Measurements from ENCODE around the gene UBA3. TPM values are rescaled to one million over a fixed set of nuclear protein-coding genes. Genes with fewer than 3 reads are reported as not detected.

Gene UBA3
- total RNA-seq: 10 to 100 TPM; 81.0 to 81.6 TPM
- polyA plus RNA-seq: 100 to 1,000 TPM in 1 of 2 donors, 10 to 100 TPM in 1; 60.1 to 105 TPM

DNA sequence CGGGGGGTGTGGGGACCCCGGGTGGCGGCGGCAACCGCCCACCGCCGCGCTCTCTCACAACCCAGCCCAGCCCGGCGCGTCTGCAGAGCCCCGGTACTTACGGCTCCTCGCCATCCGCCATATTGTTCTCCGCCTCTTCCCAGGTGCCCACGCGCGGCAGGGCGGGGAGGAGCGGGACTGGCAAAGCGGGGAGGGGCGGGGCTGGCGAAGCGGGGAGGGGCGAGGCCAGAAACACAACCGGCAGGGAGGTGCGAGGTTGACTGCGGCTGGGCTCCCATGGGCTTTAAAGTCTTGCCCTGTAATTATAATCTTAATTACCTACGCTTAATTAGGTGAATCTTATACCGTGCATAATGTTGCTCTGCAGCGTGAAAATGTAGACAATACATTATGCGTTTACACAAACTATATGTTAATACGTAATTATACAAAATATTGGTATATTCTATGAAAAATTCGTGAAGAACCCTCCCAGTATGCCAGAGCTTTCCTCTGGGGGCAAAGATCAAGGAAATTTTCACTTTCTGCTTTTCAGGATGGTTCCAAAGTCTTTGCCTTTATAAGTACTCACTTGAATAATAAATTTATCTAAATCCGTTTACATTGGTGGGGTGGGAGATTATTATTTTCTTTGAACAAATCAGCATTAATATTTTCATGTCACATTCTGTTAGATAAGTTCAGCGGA, at the start of gene UBA3:
UBA3 (minus strand) TSS at position 133 of the 688 bp plus-strand sequence; CDS start at position 121, 12 bp downstream.
- Histone ChIP-seq H3K36me3 (ENCODE audit: insufficient read depth, low read length) (no peaks in the 10 kb centered on the region), H3K9me3 (ENCODE audit: control insufficient read depth in 1 of 2, low read length in 2 of 2) (no peaks in the 10 kb centered on the region), H3K27ac (ENCODE audit: low read depth, low read length) (peak within 1 kb of the TSS; percentile 72), H3K4me3 (ENCODE audit: low read length in 2 of 2) (peak within 1 kb of the TSS; percentile 42 to 66), H3K4me1 (ENCODE audit: insufficient read depth, low read length) (peaks cover 70% of the 10 kb centered on the region), H3K27me3 (ENCODE audit: insufficient read depth, low read length) (no peaks in the 10 kb centered on the region)
- ChIA-PET CTCF (ENCODE audit: partially characterized antibody) (no interaction called here), POLR2A (ENCODE audit: partially characterized antibody) (interaction anchor here (9.7 to 18.6 kb wide), 3 partner anchors 12 to 29 kb away, joined by 117 to 287 read pairs (median 208); partner anchors contain the start of gene TMF1)
- H3K27ac Mint-ChIP-seq: peak within 1 kb of the TSS; percentile 88 to 99 (median 97)
- no peaks in the 10 kb centered on the region for H3K27me3 Mint-ChIP-seq
- no peaks in the 10 kb centered on the region for H3K9me3 Mint-ChIP-seq
- peaks cover 4 to 26% of the 10 kb centered on the region in 2 donors for H3K36me3 Mint-ChIP-seq
- H3K4me3 Mint-ChIP-seq: peak within 1 kb of the TSS; percentile 84 to 98 (median 89)
- intact Hi-C loops (cut with micrococcal nuclease): loop anchor here (1.0 to 5.0 kb wide), 3 partner anchors 12 to 1423 kb away; partner anchors contain the start of gene TMF1
- peaks cover 52 to 72% (median 62%) of the 10 kb centered on the region in 4 donors for H3K4me1 Mint-ChIP-seq
- DNase-seq: peak; percentile 84 to 94 (median 87)

DNA sequence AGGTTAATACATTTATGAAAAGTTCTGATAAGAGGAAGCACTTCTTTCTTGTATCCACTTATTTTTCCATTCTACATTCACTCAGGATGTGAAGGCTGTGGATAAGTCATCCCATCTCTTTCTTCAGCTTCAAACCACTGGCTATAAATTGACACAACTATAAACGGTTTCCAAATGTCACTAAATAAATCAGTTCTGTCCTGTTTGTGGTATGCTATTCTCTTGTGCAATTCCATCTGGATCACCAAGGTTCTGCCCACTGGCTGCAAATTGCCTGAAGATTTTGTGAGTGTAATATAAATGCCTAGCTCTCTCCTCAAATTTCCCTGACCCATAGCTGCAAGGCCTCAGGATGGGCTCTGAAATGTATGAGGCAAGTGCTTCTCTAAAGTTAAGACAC, 49.4 kb upstream of the UBA3 start:
- no peak overlapping the region for H3K27ac ChIP-seq (ENCODE audit: low read depth, low read length)
- H3K4me3 ChIP-seq (ENCODE audit: low read length in 2 of 2): no peak overlapping the region
- H3K36me3 ChIP-seq (ENCODE audit: insufficient read depth, low read length): no peaks in the 10 kb centered on the region
- H3K9me3 ChIP-seq (ENCODE audit: control insufficient read depth in 1 of 2, low read length in 2 of 2): no peaks in the 10 kb centered on the region
- H3K4me3 Mint-ChIP-seq: no peak overlapping the region
- ChIA-PET CTCF (ENCODE audit: partially characterized antibody) (interaction anchor here (3.0 kb wide), 1 partner anchor 10 kb away, joined by 12 read pairs; no protein-coding TSS in a partner anchor), POLR2A (ENCODE audit: partially characterized antibody) (no interaction called here)
- H3K36me3 Mint-ChIP-seq: no peaks in the 10 kb centered on the region
- no peaks in the 10 kb centered on the region for H3K9me3 Mint-ChIP-seq
- no peaks in the 10 kb centered on the region for H3K4me1 Mint-ChIP-seq
- H3K27ac Mint-ChIP-seq: no peak overlapping the region
- no peaks in the 10 kb centered on the region for H3K4me1 ChIP-seq (ENCODE audit: insufficient read depth, low read length)
- intact Hi-C loops (cut with micrococcal nuclease): no loop called here
- no peak for DNase-seq
- no peaks in the 10 kb centered on the region for H3K27me3 ChIP-seq (ENCODE audit: insufficient read depth, low read length)
- no peaks in the 10 kb centered on the region for H3K27me3 Mint-ChIP-seq

DNA sequence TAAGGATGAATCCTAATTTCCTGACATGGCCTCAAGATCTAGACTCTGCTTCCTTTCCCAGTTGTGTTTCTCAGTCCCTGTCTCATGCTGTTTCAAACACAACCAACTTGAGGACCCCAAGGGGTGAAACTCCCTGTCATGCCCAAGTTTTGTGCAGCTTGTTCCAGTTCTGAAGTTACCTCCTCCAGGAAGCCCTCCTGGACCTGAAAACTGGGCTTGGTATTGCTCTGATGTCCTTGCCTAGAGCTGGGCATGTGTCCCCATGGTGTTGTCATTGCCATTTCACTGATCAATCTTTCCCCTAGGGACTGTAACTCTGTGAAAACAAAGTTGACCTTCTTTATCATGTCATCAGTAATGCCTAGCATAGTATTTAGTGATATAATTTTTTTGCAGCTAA, 48.3 kb upstream of the UBA3 start:
- POLR2A ChIA-PET (ENCODE audit: partially characterized antibody): no interaction called here
- no peaks in the 10 kb centered on the region for H3K9me3 ChIP-seq (ENCODE audit: control insufficient read depth in 1 of 2, low read length in 2 of 2)
- H3K36me3 ChIP-seq (ENCODE audit: insufficient read depth, low read length): no peaks in the 10 kb centered on the region
- Mint-ChIP-seq H3K9me3 (no peaks in the 10 kb centered on the region), H3K27ac (no peak overlapping the region), H3K4me3 (no peak overlapping the region), H3K4me1 (no peaks in the 10 kb centered on the region), H3K27me3 (no peaks in the 10 kb centered on the region), H3K36me3 (no peaks in the 10 kb centered on the region)
- H3K27ac ChIP-seq (ENCODE audit: low read depth, low read length): no peak overlapping the region
- H3K4me3 ChIP-seq (ENCODE audit: low read length in 2 of 2): no peak overlapping the region
- no peak for DNase-seq
- H3K27me3 ChIP-seq (ENCODE audit: insufficient read depth, low read length): no peaks in the 10 kb centered on the region
- CTCF ChIA-PET (ENCODE audit: partially characterized antibody): interaction anchor here (1.1 to 3.0 kb wide), 3 partner anchors 9 to 178 kb away, joined by 4 to 12 read pairs (median 8); no protein-coding TSS in a partner anchor
- intact Hi-C loops (cut with micrococcal nuclease): no loop called here
- no peaks in the 10 kb centered on the region for H3K4me1 ChIP-seq (ENCODE audit: insufficient read depth, low read length)

DNA sequence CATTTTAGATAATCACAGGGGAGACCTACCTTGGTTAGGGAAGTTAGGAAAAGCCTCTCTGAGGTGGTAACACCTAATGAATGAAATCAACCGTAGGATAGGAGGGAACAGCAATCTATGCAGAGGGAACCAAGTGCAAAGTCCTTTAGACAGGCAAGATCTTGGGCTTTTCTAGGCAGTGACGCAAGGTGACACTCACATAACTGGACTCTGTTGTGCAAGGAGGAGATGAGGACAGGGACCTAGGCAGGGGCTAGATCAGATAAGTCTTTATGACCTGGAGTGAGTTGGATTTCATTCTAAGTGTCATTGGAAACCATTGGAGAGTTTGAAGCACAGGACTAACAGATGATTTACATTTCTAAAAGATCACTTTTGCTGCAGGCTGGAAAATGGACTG, 46.8 kb upstream of the UBA3 start:
- Histone ChIP-seq H3K4me3 (ENCODE audit: low read length in 2 of 2) (no peak overlapping the region), H3K36me3 (ENCODE audit: insufficient read depth, low read length) (no peaks in the 10 kb centered on the region), H3K9me3 (ENCODE audit: control insufficient read depth in 1 of 2, low read length in 2 of 2) (no peaks in the 10 kb centered on the region), H3K4me1 (ENCODE audit: insufficient read depth, low read length) (no peaks in the 10 kb centered on the region), H3K27me3 (ENCODE audit: insufficient read depth, low read length) (no peaks in the 10 kb centered on the region), H3K27ac (ENCODE audit: low read depth, low read length) (no peak overlapping the region)
- intact Hi-C loops (cut with micrococcal nuclease): no loop called here
- Mint-ChIP-seq H3K27me3 (no peaks in the 10 kb centered on the region), H3K36me3 (no peaks in the 10 kb centered on the region), H3K4me1 (no peaks in the 10 kb centered on the region), H3K9me3 (no peaks in the 10 kb centered on the region), H3K27ac (no peak overlapping the region), H3K4me3 (no peak overlapping the region)
- ChIA-PET POLR2A (ENCODE audit: partially characterized antibody) (no interaction called here), CTCF (ENCODE audit: partially characterized antibody) (interaction anchor here (1.3 to 3.0 kb wide), 3 partner anchors 8 to 179 kb away, joined by 3 to 12 read pairs (median 8); no protein-coding TSS in a partner anchor)
- no peak for DNase-seq

DNA sequence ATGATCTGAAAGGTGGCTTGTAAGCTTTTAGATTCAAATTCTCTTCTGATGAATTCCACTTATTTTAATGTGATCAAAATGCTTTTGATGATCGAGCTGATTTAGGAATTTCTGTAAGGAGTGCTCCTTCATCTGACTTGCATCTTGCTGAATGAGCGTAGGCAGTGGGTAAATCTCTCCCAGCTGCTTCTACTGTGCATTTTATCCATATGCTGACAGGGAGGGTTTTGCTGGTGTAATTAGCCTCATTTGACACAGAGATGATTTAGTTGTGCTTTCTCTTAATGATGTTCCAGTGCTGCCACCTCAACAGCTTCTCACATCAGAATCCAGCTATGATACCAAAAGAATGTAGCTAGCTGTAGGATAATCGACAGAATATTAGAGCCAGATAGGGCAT, 46.1 kb upstream of the UBA3 start:
- Histone ChIP-seq H3K4me3 (ENCODE audit: low read length in 2 of 2) (no peak overlapping the region), H3K36me3 (ENCODE audit: insufficient read depth, low read length) (no peaks in the 10 kb centered on the region), H3K9me3 (ENCODE audit: control insufficient read depth in 1 of 2, low read length in 2 of 2) (no peaks in the 10 kb centered on the region), H3K4me1 (ENCODE audit: insufficient read depth, low read length) (no peaks in the 10 kb centered on the region), H3K27me3 (ENCODE audit: insufficient read depth, low read length) (no peaks in the 10 kb centered on the region), H3K27ac (ENCODE audit: low read depth, low read length) (no peak overlapping the region)
- H3K9me3 Mint-ChIP-seq: no peaks in the 10 kb centered on the region
- H3K27ac Mint-ChIP-seq: no peak overlapping the region
- ChIA-PET POLR2A (ENCODE audit: partially characterized antibody) (no interaction called here), CTCF (ENCODE audit: partially characterized antibody) (interaction anchor here (1.4 kb wide), 1 partner anchor 36 kb away, joined by 8 read pairs; no protein-coding TSS in a partner anchor)
- H3K4me1 Mint-ChIP-seq: peaks cover 0 to 1% (median 0%) of the 10 kb centered on the region in 4 donors
- intact Hi-C loops (cut with micrococcal nuclease): no loop called here
- no peak overlapping the region for H3K4me3 Mint-ChIP-seq
- H3K36me3 Mint-ChIP-seq: no peaks in the 10 kb centered on the region
- no peak for DNase-seq
- H3K27me3 Mint-ChIP-seq: no peaks in the 10 kb centered on the region

DNA sequence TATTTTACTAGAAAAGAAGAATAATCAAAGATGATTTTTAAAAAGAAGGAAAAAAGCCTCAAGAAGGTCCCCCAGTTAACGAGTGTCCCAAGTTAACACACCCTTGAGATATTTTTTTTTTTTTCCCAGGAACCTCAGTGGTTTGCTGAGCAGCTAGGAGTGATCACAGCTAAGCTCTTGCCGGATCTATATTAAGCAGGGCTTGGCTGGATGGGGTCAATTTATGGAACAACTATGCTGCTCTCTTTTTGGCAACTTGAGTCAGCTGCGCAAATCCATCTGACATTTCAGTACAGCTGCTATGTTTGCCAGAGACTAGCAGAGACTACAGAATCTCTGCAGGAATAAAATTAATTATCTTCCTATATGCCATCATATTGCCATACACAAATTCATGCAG, 42.2 kb upstream of the UBA3 start, which contains the start of gene LMOD3:
LMOD3 (minus strand) TSS at position 193 of the 400 bp plus-strand sequence. CDS start 209 bp downstream, outside the sequence.
- Mint-ChIP-seq H3K27me3 (peaks cover 0 to 1% of the 10 kb centered on the region in 2 donors), H3K27ac (no peak within 1 kb of the TSS), H3K4me1 (peaks cover 5% of the 10 kb centered on the region in 4 donors), H3K9me3 (no peaks in the 10 kb centered on the region), H3K36me3 (no peaks in the 10 kb centered on the region), H3K4me3 (no peak within 1 kb of the TSS)
- POLR2A ChIA-PET (ENCODE audit: partially characterized antibody): no interaction called here
- Histone ChIP-seq H3K9me3 (ENCODE audit: control insufficient read depth in 1 of 2, low read length in 2 of 2) (no peaks in the 10 kb centered on the region), H3K27ac (ENCODE audit: low read depth, low read length) (no peak within 1 kb of the TSS), H3K4me3 (ENCODE audit: low read length in 2 of 2) (no peak within 1 kb of the TSS), H3K4me1 (ENCODE audit: insufficient read depth, low read length) (no peaks in the 10 kb centered on the region), H3K36me3 (ENCODE audit: insufficient read depth, low read length) (no peaks in the 10 kb centered on the region), H3K27me3 (ENCODE audit: insufficient read depth, low read length) (no peaks in the 10 kb centered on the region)
- CTCF ChIA-PET (ENCODE audit: partially characterized antibody): interaction anchor here (0.7 to 4.3 kb wide), 5 partner anchors 17 to 288 kb away, joined by 3 to 31 read pairs (median 3); partner anchors contain the start of gene EOGT
- intact Hi-C loops (cut with micrococcal nuclease): no loop called here
- no peak for DNase-seq

DNA sequence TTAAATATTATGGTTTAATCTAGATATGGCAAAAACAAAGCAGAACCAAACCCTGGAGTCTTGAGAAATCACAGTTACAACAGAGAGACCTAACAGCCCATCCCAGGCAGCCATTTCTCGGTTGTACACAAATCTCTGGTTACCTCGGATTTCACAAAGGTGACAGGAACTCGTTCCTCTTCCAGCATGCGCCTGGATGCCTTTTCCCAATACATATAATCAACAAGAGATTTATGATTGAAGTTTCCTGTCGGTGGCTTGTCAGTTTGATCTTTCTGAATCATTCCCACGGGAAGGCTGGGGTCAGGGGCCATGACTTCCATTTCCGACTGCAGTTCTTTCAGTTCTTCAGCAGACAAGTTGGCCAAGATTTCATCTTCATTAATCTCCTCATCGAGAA, 41.8 kb upstream of the UBA3 start:
- Mint-ChIP-seq H3K27me3 (peaks cover 0 to 1% of the 10 kb centered on the region in 2 donors), H3K36me3 (no peaks in the 10 kb centered on the region), H3K9me3 (no peaks in the 10 kb centered on the region), H3K4me3 (no peak overlapping the region), H3K27ac (no peak overlapping the region), H3K4me1 (peaks cover 5% of the 10 kb centered on the region in 4 donors)
- Histone ChIP-seq H3K27me3 (ENCODE audit: insufficient read depth, low read length) (no peaks in the 10 kb centered on the region), H3K36me3 (ENCODE audit: insufficient read depth, low read length) (no peaks in the 10 kb centered on the region), H3K4me3 (ENCODE audit: low read length in 2 of 2) (no peak overlapping the region), H3K4me1 (ENCODE audit: insufficient read depth, low read length) (no peaks in the 10 kb centered on the region), H3K27ac (ENCODE audit: low read depth, low read length) (no peak overlapping the region), H3K9me3 (ENCODE audit: control insufficient read depth in 1 of 2, low read length in 2 of 2) (no peaks in the 10 kb centered on the region)
- ChIA-PET POLR2A (ENCODE audit: partially characterized antibody) (no interaction called here), CTCF (ENCODE audit: partially characterized antibody) (interaction anchor here (0.7 to 4.3 kb wide), 14 partner anchors 10 to 288 kb away, joined by 3 to 34 read pairs (median 4); partner anchors contain the start of genes ARL6IP5 and EOGT)
- intact Hi-C loops (cut with micrococcal nuclease): loop anchor here (1.0 to 2.0 kb wide), 4 partner anchors 37 to 288 kb away; partner anchors contain the start of gene ARL6IP5
- no peak for DNase-seq
